ENCODE data around the gene GTF3C5.
"Not testable (repeated sequence)": the region's sequence is repeated elsewhere in the genome, so short reads cannot be mapped to it uniquely, and the experiment has no call there.

Gene GTF3C5

DNA sequence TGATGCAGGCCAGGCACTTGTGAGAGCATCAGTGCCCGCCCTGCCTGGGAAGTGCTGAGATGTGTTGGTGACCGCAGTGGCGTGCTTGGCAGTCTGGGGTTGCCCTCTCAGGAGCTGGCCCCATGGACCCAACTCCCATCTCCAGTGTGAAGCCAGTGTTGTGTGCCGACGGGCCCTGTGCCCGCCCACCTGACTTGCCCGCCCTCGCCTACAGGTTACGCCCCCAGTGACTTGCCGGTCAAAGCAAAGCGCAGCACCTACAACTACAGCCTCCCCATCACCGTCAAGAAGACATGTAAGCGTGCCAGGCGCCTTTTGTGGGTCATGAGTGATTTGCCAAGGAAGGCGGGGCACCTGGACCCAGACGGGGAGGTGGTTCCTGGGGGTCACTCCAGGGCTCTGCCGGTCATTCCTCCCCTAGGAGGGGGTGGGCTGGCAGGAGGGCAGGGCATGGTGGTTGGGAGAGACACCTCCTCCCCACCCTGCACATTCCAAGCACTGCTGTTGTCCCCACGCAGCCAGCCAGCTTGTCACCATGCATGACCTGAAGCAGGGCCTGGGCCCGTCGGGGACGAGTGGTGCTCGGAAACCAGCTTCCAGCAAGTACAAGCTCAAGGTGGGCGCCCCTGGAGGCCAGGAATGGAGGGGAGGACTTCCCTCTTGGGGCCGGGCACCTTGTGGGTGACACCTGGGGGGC lies 23.5 kb downstream of the GTF3C5 start:
- no peak for DNase-seq (ENCODE audit: low read depth, low spot score)

DNA sequence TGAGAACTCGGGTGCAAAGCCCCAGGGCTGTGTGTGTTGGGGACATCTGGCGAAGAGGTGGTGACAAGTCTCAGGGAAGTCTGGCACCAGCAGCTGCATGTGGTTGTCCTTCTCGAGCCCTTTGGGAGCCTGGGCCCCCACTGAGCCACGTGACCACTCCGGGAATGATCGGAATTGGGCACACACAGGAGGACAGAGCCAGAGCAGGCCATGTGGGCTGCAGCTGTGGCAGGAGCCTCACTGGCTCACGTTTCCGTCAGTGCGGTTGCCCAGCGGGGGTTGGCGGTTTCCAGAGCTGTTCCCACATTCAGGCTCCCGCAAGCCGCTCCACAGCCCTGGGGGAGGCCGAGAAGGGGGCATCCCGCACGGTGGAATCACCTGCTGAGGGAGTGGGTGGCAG lies 24.2 kb downstream of the GTF3C5 start:
- peak; percentile 24 for DNase-seq (ENCODE audit: low read depth, low spot score)

DNA sequence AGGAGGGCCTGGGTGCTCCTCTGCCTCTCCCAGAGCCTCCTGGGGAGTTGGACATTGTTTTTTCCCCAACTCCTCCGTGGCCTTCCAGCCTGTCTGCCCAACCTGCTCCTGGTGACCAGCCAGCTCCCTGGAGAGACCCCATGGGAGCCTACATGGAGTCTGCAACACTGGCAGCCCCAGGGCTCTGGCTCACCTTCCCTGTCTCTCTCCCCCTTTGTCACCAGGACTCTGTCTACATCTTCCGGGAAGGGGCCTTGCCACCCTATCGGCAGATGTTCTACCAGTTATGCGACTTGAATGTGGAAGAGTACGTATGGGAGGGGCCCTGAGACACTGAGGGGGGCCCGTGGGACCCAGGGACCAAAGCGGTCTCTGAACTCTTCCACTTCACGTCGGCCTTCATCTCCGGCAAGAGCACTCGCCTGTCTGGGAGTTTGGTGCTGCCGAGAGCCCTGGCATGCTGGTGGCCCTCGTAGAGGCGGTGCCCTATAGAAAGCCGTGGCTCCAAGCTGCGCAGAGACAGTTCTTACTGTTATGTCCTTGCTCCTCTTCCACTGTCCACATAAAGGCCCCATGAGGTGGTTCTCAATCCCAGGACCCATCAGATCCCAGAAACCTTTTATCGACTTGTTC lies 25.1 kb downstream of the GTF3C5 start:
- DNase-seq (ENCODE audit: low read depth, low spot score) = no peak

GRCh38 chr9:133056533-133056932 lies 25.7 kb downstream of the GTF3C5 start:
- DNase-seq (ENCODE audit: low read depth, low spot score) = no peak

DNA sequence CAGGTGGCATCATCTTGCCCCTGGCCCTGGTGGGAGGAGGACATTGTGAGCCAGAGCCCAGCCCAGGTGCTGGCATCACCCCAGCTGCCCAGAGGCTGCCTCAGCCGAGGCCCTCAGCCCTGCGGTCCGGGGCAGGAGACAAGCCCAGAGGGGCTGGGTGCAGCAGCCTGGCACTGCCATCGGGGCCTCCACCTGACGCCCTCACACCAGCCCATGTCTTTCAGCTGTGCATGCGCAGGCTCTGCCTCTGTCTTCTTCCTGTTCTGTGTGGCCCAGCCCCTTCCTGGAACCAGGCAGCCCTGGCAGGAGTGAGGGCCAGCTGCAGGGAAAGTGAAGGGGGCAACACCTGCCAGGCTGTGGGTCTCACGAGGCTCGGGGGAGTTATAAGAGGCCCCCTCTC lies 26.2 kb downstream of the GTF3C5 start:
- DNase-seq (ENCODE audit: low read depth, low spot score) = no peak

DNA sequence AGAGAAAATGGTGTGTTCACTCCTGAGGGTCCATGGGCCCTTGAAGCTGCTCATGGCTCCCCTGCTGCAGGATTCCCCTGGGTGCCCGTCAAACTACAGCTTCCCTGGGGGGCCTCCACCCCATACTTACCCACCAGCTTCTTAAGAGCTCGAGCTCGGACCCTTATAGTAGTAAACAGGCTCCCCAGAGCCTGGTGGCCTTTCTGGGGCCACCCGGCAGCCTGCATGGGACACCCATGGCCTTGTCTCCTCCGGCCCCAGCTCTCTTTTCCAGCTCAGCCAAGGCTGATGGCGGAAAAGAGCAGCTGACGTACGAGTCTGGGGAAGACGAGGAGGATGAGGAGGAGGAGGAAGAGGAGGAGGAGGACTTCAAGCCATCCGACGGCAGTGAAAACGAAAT lies 26.8 kb downstream of the GTF3C5 start:
- DNase-seq (ENCODE audit: low read depth, low spot score) = no peak

DNA sequence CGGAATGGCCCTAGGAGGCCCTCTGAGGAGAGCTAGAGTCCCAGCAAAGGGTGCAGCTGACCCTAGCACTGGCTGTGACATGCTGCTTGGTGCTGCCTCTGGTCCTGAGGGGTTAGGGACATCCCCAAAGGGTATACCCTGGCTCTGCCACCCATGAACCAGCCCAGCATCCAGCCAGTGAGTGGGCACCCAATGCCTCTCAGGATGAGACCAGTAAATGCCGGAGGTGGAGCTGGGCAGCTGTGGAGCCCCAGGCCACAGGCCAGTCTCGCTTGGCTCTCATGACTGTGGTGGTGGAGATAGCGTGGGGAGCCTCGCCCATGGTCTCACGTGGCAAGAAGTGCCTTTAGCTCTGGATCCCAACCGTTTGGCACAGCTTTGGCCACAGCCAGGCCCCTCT lies 27.3 kb downstream of the GTF3C5 start:
- no peak for DNase-seq (ENCODE audit: low read depth, low spot score)

- DNase-seq (ENCODE audit: low read depth, low spot score) = no peak
Measured at GRCh38 chr9:133058550-133059320, 27.9 kb downstream of the GTF3C5 start.

DNA sequence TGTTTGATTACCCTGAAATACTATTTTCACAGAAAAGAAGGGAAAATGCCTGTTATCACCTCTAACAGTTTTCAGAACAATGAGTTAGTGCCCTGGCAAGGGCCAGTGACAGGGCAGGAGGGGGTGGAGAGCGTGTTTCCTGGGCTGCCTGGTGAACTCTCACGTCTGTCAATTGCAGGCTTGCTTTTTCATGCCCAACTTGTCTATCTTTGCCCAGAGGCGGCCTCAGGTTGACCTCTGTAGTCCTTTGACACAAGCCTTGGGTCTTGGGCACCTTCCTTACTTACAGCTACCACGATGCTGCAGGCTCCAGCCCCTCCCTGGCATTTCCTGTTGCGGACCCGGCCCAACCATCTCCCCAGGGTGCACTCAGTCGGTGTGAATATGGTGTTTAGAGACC lies 28.8 kb downstream of the GTF3C5 start:
- no peak for DNase-seq (ENCODE audit: low read depth, low spot score)

DNA sequence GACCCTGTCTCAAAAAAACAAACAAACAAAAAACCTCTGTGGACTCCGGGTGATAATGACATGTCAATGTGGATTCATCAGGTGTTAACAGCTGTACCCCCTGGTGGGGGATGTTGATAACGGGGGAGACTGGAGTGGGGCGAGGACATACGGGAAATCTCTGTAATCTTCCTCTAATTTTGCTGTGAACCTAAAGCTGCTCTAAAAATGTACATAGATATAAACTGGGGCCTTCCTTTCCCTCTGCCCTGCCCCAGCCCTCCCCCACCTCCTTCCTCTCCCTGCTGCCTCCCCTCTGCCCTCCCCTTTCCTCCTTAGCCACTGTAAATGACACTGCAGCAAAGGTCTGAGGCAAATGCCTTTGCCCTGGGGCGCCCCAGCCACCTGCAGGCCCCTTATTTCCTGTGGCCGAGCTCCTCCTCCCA lies 29.6 kb downstream of the GTF3C5 start:
- no peak for DNase-seq (ENCODE audit: low read depth, low spot score)

GRCh38 chr9:133061019-133061763 lies 30.4 kb downstream of the GTF3C5 start:
- DNase-seq (ENCODE audit: low read depth, low spot score) = peak; percentile 30

GRCh38 chr9:133061764-133062145 lies 31.0 kb downstream of the GTF3C5 start, which contains the start of gene CEL:
TSS of gene CEL (plus strand) at chr9:133061981. CDS start at chr9:133062003, 22 bp downstream.
- not testable (repeated sequence) for DNase-seq (ENCODE audit: low read depth, low spot score)

- not testable (repeated sequence) for DNase-seq (ENCODE audit: low read depth, low spot score)
Measured at GRCh38 chr9:133062569-133062968, 31.8 kb downstream of the GTF3C5 start.

DNA sequence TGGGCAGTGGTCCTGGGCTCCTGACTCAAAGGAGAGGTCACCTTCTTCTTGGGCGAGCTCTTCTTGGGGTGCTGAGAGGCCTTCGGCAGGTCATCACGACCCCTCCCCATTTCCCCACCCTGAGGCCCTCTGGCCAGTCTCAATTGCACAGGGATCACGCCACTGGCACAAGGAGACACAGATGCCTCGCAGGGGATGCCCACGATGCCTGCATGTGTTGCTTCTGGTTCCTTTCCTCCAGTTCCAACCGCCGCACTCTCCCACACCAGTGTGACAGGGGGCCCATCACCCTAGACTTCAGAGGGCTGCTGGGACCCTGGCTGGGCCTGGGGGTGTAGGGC lies 32.3 kb downstream of the GTF3C5 start:
- no peak for DNase-seq (ENCODE audit: low read depth, low spot score)

DNA sequence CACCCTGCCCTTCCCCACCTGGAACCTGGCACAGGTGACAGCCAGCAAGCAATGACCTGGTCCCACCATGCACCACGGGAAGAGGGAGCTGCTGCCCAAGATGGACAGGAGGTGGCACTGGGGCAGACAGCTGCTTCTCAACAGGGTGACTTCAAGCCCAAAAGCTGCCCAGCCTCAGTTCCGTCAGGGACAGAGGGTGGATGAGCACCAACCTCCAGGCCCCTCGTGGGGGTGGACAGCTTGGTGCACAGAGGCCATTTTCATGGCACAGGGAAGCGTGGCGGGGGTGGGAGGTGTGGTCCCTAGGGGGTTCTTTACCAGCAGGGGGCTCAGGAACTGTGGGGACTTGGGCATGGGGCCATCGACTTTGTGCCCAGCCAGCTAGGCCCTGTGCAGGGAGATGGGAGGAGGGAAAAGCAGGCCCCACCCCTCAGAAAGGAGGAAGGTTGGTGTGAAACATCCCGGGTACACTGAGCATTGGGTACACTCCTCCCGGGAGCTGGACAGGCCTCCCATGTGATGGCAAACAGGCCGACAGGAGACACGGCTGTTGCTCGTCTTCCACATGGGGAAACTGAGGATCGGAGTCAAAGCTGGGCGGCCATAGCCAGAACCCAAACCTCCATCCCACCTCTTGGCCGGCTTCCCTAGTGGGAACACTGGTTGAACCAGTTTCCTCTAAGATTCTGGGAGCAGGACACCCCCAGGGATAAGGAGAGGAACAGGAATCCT lies 32.9 kb downstream of the GTF3C5 start:
- DNase-seq (ENCODE audit: low read depth, low spot score) = no peak

- no peak for DNase-seq (ENCODE audit: low read depth, low spot score)
Measured at GRCh38 chr9:133064241-133065069, 33.7 kb downstream of the GTF3C5 start.

GRCh38 chr9:133065070-133065388 lies 34.2 kb downstream of the GTF3C5 start:
- no peak for DNase-seq (ENCODE audit: low read depth, low spot score)

DNA sequence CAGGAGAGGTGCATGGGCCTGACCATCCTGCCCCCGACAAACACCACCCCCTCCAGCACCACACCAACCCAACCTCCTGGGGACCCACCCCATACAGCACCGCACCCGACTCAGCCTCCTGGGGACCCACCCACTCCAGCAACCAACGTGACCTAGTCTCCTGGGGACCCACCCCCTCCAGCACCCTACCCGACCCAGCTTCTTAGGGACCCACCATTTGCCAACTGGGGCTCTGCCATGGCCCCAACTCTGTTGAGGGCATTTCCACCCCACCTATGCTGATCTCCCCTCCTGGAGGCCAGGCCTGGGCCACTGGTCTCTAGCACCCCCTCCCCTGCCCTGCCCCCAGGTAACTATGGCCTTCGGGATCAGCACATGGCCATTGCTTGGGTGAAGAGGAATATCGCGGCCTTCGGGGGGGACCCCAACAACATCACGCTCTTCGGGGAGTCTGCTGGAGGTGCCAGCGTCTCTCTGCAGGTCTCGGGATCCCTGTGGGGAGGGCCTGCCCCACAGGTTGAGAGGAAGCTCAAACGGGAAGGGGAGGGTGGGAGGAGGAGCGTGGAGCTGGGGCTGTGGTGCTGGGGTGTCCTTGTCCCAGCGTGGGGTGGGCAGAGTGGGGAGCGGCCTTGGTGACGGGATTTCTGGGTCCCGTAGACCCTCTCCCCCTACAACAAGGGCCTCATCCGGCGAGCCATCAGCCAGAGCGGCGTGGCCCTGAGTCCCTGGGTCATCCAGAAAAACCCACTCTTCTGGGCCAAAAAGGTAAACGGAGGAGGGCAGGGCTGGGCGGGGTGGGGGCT lies 35.6 kb downstream of the GTF3C5 start:
- no peak for DNase-seq (ENCODE audit: low read depth, low spot score)

DNA sequence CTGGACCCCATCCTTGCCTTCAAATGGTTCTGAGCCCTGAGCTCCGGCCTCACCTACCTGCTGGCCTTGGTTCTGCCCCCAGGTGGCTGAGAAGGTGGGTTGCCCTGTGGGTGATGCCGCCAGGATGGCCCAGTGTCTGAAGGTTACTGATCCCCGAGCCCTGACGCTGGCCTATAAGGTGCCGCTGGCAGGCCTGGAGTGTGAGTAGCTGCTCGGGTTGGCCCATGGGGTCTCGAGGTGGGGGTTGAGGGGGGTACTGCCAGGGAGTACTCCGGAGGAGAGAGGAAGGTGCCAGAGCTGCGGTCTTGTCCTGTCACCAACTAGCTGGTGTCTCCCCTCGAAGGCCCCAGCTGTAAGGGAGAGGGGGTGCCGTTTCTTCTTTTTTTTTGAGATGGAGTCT lies 36.2 kb downstream of the GTF3C5 start:
- no peak for DNase-seq (ENCODE audit: low read depth, low spot score)

DNA sequence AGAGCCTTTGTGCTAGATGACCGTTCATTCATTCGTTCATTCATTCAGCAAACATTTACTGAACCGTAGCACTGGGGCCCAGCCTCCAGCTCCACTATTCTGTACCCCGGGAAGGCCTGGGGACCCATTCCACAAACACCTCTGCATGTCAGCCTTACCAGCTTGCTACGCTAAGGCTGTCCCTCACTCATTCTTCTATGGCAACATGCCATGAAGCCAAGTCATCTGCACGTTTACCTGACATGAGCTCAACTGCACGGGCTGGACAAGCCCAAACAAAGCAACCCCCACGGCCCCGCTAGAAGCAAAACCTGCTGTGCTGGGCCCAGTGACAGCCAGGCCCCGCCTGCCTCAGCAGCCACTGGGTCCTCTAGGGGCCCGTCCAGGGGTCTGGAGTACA lies 37.0 kb downstream of the GTF3C5 start:
- peak; percentile 18 for DNase-seq (ENCODE audit: low read depth, low spot score)
